H1 (cell line): ENCODE measurements around the gene COX5B. TPM values are rescaled to one million over a fixed set of nuclear protein-coding genes. Genes with fewer than 3 reads are reported as not detected.

ENCODE experiments used
- BACH1 ChIP-seq: IDR thresholded peaks from 2 replicates; pipeline ENCODE4 v1.6.1; 2012; ENCODE audit warnings: low read length, improper control_type of control experiment
- EZH2 ChIP-seq: fragments of 200-600 bp; sonication (generic); IDR thresholded peaks from 2 replicates; pipeline ENCODE4 v1.7.1; 2012; ENCODE audit warnings: low read depth, mild to moderate bottlenecking, moderate library complexity, low read length, inconsistent platforms; ENCODE audit not compliant: severe bottlenecking
- JUND ChIP-seq: IDR thresholded peaks from 2 replicates; pipeline ENCODE4 v1.6.1; 2011; ENCODE audit warnings: mild to moderate bottlenecking, improper control_type of control experiment, low read length
- PHF8 ChIP-seq: fragments of 200-600 bp; sonication (generic); conservative IDR thresholded peaks from 2 replicates; pipeline ENCODE4 v1.7.1; 2012; ENCODE audit warnings: low read depth, mild to moderate bottlenecking, inconsistent platforms, low read length, moderate library complexity
- POU5F1 ChIP-seq: IDR thresholded peaks from 2 replicates; pipeline ENCODE4 v1.6.1; 2011; ENCODE audit warnings: low read depth, mild to moderate bottlenecking, low read length, moderate library complexity
- RFX5 ChIP-seq: IDR thresholded peaks from 2 replicates; pipeline ENCODE4 v1.6.1; 2011; ENCODE audit warnings: low read depth, low read length, improper control_type of control experiment, borderline replicate concordance
- SAP30 ChIP-seq: fragments of 300-600 bp; sonication (generic); IDR thresholded peaks from 2 replicates; pipeline ENCODE4 v1.7.1; 2012; ENCODE audit warnings: low read length, moderate library complexity, mild to moderate bottlenecking, inconsistent platforms; ENCODE audit not compliant: insufficient read depth, insufficient replicate concordance
- polyA plus RNA-seq, 7 experiments: library from polyadenylated mRNA; depleted of rRNA in 3 of 7; stranded (reverse) in 5 of 7; unstranded in 2 of 7; fragments of >200 nt in 5 of 7; fragments of 200-250 nt in 2 of 7; gene quantifications; 1 replicate in 5 of 7; 2 replicates in 1 of 7; 4 replicates in 1 of 7; pipeline versions ENCODE4 v1.2.1 to v1.2.3, GENCODE V29; 2011 to 2013; ENCODE audit warnings: missing spikeins in 2 of 7, mixed read lengths in 2 of 7
- total RNA-seq: library from RNA; stranded (reverse); fragmentation: NEBNext Ultra II Directional; extraction: Animal tissue kit (Norgen Biotek cat#: 25700); gene quantifications from 2 replicates; pipeline ENCODE4 v1.2.1, GENCODE V29; 2021

COX5B gene
- total and polyA plus RNA-seq, 2 of the 8 experiments (the other 6 are each of a cell fraction or from before 2014, with no cell fraction given), result 233 to 468 TPM

GRCh38 chr2:97693476-97693875 is 47.6 kb downstream of the COX5B start (continued):
- TF ChIP-seq JUND (no peak), RFX5 (no peak), POU5F1 (no peak), SAP30 (no peak), EZH2 (no peak), PHF8 (no peak), BACH1 (no peak)
